ENCODE data around the gene EMC6.

EMC6 gene

DNA sequence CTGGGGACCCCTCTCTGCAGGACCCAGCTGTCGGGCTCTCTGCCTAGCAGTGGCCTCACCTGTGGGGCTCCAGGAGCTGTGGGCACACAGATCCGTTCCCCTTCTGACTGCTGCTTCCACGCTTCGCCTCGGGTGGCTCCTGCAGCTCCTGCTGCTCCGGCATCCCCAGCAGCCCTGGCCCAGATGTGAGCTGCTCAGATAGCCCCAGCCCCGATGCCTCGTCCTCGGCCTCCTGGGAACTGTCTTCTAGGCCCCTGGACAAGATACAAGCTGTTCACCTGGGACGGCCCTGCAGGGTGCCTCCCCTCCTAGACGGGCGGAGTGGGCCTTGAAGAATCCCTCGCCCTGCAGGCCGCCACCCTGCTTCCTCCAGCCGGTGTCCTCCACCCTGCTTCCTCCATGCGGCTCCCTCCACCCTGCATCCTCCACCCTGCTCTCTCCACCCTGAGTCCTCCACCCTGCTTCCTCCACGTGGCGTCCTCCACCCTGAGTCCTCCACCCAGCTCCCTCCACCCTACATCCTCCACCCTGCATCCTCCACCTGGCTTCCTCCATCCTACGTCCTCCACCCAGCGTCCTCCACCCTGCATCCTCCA is 11.0 kb downstream of the EMC6 start:
- H3K4me3 Mint-ChIP-seq: no peak overlapping the region
- no peak overlapping the region for H3K27ac Mint-ChIP-seq
- no peaks in the 10 kb centered on the region for H3K36me3 Mint-ChIP-seq (ENCODE audit: low read depth)
- no peaks in the 10 kb centered on the region for H3K9me3 Mint-ChIP-seq
- H3K27me3 Mint-ChIP-seq (ENCODE audit: low read depth): peaks cover 10% of the 10 kb centered on the region
- TF ChIP-seq, protein P1, sequence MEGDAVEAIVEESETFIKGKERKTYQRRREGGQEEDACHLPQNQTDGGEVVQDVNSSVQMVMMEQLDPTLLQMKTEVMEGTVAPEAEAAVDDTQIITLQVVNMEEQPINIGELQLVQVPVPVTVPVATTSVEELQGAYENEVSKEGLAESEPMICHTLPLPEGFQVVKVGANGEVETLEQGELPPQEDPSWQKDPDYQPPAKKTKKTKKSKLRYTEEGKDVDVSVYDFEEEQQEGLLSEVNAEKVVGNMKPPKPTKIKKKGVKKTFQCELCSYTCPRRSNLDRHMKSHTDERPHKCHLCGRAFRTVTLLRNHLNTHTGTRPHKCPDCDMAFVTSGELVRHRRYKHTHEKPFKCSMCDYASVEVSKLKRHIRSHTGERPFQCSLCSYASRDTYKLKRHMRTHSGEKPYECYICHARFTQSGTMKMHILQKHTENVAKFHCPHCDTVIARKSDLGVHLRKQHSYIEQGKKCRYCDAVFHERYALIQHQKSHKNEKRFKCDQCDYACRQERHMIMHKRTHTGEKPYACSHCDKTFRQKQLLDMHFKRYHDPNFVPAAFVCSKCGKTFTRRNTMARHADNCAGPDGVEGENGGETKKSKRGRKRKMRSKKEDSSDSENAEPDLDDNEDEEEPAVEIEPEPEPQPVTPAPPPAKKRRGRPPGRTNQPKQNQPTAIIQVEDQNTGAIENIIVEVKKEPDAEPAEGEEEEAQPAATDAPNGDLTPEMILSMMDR (IDR thresholded peaks at IDR 0.05; ENCODE audit: unreplicated experiment in 3 of 3): no peak
- H3K4me1 Mint-ChIP-seq: peaks cover 5% of the 10 kb centered on the region

DNA sequence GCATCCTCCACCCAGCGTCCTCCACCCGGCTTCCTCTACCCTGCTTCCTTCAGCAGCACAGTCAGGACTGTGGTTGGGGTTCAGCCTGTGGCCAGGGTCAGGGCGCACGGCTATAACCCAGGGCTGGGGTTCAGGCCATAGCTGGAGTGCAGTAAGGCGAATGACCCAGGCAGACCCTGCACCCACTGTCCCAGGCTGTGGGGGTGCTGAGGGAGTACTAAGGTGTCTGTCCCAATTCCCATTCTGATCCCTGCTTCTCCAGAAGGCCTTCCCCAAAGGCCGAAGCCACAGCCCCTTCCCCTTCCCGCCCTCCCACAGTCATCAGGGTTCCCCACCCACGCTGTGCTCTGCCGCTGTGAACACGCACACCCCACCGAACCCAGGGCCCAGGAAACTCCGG is 12.4 kb downstream of the EMC6 start:
- peaks cover 10% of the 10 kb centered on the region for H3K27me3 Mint-ChIP-seq (ENCODE audit: low read depth)
- no peaks in the 10 kb centered on the region for H3K9me3 Mint-ChIP-seq
- TF ChIP-seq, protein P1 (IDR thresholded peaks at IDR 0.05; ENCODE audit: unreplicated experiment in 3 of 3): no peak
- peaks cover 5% of the 10 kb centered on the region for H3K4me1 Mint-ChIP-seq
- H3K27ac Mint-ChIP-seq: no peak overlapping the region
- no peaks in the 10 kb centered on the region for H3K36me3 Mint-ChIP-seq (ENCODE audit: low read depth)
- H3K4me3 Mint-ChIP-seq: no peak overlapping the region

- peaks cover 5% of the 10 kb centered on the region for H3K4me1 Mint-ChIP-seq
- TF ChIP-seq, protein P1 (IDR thresholded peaks at IDR 0.05; ENCODE audit: unreplicated experiment in 3 of 3): no peak
- H3K9me3 Mint-ChIP-seq: no peaks in the 10 kb centered on the region
- H3K36me3 Mint-ChIP-seq (ENCODE audit: low read depth): no peaks in the 10 kb centered on the region
- H3K4me3 Mint-ChIP-seq: no peak overlapping the region
- peaks cover 10% of the 10 kb centered on the region for H3K27me3 Mint-ChIP-seq (ENCODE audit: low read depth)
- H3K27ac Mint-ChIP-seq: no peak overlapping the region
These were observed 13.0 kb downstream of the EMC6 start for GRCh38 chr17:3681565-3681964.

GRCh38 chr17:3682033-3682432 is 13.4 kb downstream of the EMC6 start:
- Mint-ChIP-seq H3K27ac (no peak overlapping the region), H3K4me1 (peaks cover 5% of the 10 kb centered on the region), H3K27me3 (ENCODE audit: low read depth) (peaks cover 10% of the 10 kb centered on the region), H3K9me3 (no peaks in the 10 kb centered on the region), H3K4me3 (no peak overlapping the region), H3K36me3 (ENCODE audit: low read depth) (no peaks in the 10 kb centered on the region)
- TF ChIP-seq, protein P1 (IDR thresholded peaks at IDR 0.05; ENCODE audit: unreplicated experiment in 3 of 3): no peak

DNA sequence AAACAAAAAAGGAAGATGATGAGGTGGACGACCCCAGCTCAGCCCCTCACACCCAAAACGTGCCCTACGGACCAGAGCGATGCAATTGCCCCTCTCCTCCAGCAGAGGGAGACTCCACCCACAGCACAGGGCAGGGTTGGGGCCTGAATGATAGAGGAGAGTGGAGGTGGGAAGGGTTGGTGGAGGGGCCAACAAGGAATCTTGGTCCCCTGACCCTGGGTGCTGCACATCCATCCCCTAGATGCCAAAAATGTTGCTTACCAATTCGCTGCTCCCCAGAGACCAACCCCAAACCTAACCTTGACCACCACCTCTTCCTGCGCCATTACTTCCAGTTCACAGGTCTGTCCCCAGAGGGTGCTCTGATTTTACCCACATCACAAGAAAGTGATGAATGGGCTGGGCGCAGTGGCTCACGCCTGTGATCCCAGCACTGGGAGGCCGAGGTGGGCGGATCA is 14.5 kb downstream of the EMC6 start:
- H3K4me1 Mint-ChIP-seq: no peaks in the 10 kb centered on the region
- no peak overlapping the region for H3K27ac Mint-ChIP-seq
- TF ChIP-seq, protein P1 (IDR thresholded peaks at IDR 0.05; ENCODE audit: unreplicated experiment in 3 of 3): peak; percentile 55 to 69 (median 64)
- peaks cover 10% of the 10 kb centered on the region for H3K27me3 Mint-ChIP-seq (ENCODE audit: low read depth)
- no peaks in the 10 kb centered on the region for H3K36me3 Mint-ChIP-seq (ENCODE audit: low read depth)
- H3K4me3 Mint-ChIP-seq: no peak overlapping the region
- H3K9me3 Mint-ChIP-seq: no peaks in the 10 kb centered on the region

- Mint-ChIP-seq H3K4me1 (no peaks in the 10 kb centered on the region), H3K4me3 (no peak overlapping the region), H3K36me3 (ENCODE audit: low read depth) (no peaks in the 10 kb centered on the region), H3K9me3 (no peaks in the 10 kb centered on the region), H3K27ac (no peak overlapping the region), H3K27me3 (ENCODE audit: low read depth) (peaks cover 16% of the 10 kb centered on the region)
- TF ChIP-seq, protein P1 (IDR thresholded peaks at IDR 0.05; ENCODE audit: unreplicated experiment in 3 of 3): no peak
These were observed 16.6 kb downstream of the EMC6 start for GRCh38 chr17:3685174-3685573.
